MM.1S (cell line): Measurements from ENCODE around the gene SLC37A1.

Experiments used
- DNase-seq: peaks from one replicate; pipeline ENCODE4 v3.0.0-alpha.2; 2015
- H2AFZ ChIP-seq: fragments of 300-600 bp; sonication (generic); 2 replicates; pipeline ENCODE4 v1.6.0; 2016; ENCODE audit warnings: antibody characterized with exemption, low read length
- H3F3A ChIP-seq: fragments of 300-600 bp; sonication (generic); 2 replicates; pipeline ENCODE4 v1.6.1; 2016; ENCODE audit warnings: mild to moderate bottlenecking, antibody characterized with exemption, low read length, moderate library complexity, mixed read lengths; ENCODE audit not compliant: insufficient read depth
- H3K27ac ChIP-seq: fragments of 300-600 bp; sonication (generic); 2 replicates; pipeline ENCODE4 v1.5.1; 2016; ENCODE audit warnings: mild to moderate bottlenecking, low read length
- H3K27me3 ChIP-seq: fragments of 300-600 bp; sonication (generic); replicated peaks from 2 replicates; pipeline ENCODE4 v1.6.0; 2016; ENCODE audit warnings: low read length; ENCODE audit not compliant: insufficient read depth
- H3K36me3 ChIP-seq: fragments of 300-600 bp; sonication (generic); replicated peaks from 2 replicates; pipeline ENCODE4 v1.6.1; 2016; ENCODE audit warnings: mild to moderate bottlenecking, low read length, mixed read lengths; ENCODE audit not compliant: insufficient read depth
- H3K4me1 ChIP-seq: fragments of 300-600 bp; sonication (generic); 2 replicates; pipeline ENCODE4 v1.6.1; 2016; ENCODE audit warnings: low read length, mixed read lengths
- H3K4me2 ChIP-seq: fragments of 300-600 bp; sonication (generic); 2 replicates; pipeline ENCODE4 v1.6.0; 2016; ENCODE audit warnings: low read depth, low read length
- H3K4me3 ChIP-seq: fragments of 300-600 bp; sonication (generic); 2 replicates; pipeline ENCODE4 v1.5.1; 2016; ENCODE audit warnings: low read length, mixed read lengths
- H3K79me2 ChIP-seq: fragments of 300-600 bp; sonication (generic); 2 replicates; pipeline ENCODE4 v1.6.1; 2016; ENCODE audit warnings: mixed run types, low read length, mixed read lengths
- H3K9ac ChIP-seq: fragments of 300-600 bp; sonication (generic); 2 replicates; pipeline ENCODE4 v1.6.1; 2016; ENCODE audit warnings: low read length, mixed read lengths
- H3K9me2 ChIP-seq: fragments of 300-600 bp; sonication (generic); replicated peaks from 2 replicates; pipeline ENCODE4 v1.6.1; 2016; ENCODE audit warnings: mild to moderate bottlenecking, low read length, mixed read lengths; ENCODE audit not compliant: insufficient read depth
- H3K9me3 ChIP-seq: fragments of 300-600 bp; sonication (generic); replicated peaks from 2 replicates; pipeline ENCODE4 v1.6.1; 2016; ENCODE audit warnings: mild to moderate bottlenecking, low read length, mixed read lengths; ENCODE audit not compliant: insufficient read depth
- H4K20me1 ChIP-seq: fragments of 300-600 bp; sonication (generic); 2 replicates; pipeline ENCODE4 v1.6.1; 2016; ENCODE audit warnings: mild to moderate bottlenecking, low read length, moderate library complexity, mixed read lengths; ENCODE audit not compliant: insufficient read depth
- CTCF ChIP-seq: fragments of 300-600 bp; sonication (generic); IDR thresholded peaks from 2 replicates; pipeline ENCODE4 v1.5.1; 2016; ENCODE audit warnings: antibody characterized with exemption, low read length, mixed read lengths
- EZH2 ChIP-seq: fragments of 300-600 bp; sonication (generic); optimal IDR thresholded peaks from 2 replicates; pipeline ENCODE3; 2017; ENCODE audit warnings: low read depth, mild to moderate bottlenecking, antibody characterized with exemption, low read length, mixed read lengths
- EZH2phosphoT487 ChIP-seq: fragments of 300-600 bp; sonication (generic); IDR thresholded peaks from 2 replicates; pipeline ENCODE4 v1.6.1; 2018; ENCODE audit warnings: antibody characterized with exemption, low read length

SLC37A1 gene

GRCh38 chr21:42597487-42598158, 84.0 kb downstream of the SLC37A1 start:
- Histone ChIP-seq H3K79me2 (no peaks in the 10 kb centered on the region), H3K9me3 (no peaks in the 10 kb centered on the region), H3F3A (no peaks in the 10 kb centered on the region), H3K27ac (no peak overlapping the region), H3K27me3 (peaks cover 97% of the 10 kb centered on the region), H3K9ac (no peak overlapping the region), H2AFZ (no peak overlapping the region), H3K4me2 (no peak overlapping the region), H3K36me3 (no peaks in the 10 kb centered on the region), H3K9me2 (no peaks in the 10 kb centered on the region), H3K4me1 (no peaks in the 10 kb centered on the region), H3K4me3 (no peak overlapping the region), H4K20me1 (no peaks in the 10 kb centered on the region)
- TF ChIP-seq EZH2 (no peak), CTCF (no peak), EZH2phosphoT487 (no peak)
- DNase-seq: no peak

- H4K20me1 ChIP-seq: no peaks in the 10 kb centered on the region
- H3K27me3 ChIP-seq: peaks cover 98% of the 10 kb centered on the region
- H3K4me3 ChIP-seq: no peak overlapping the region
- H3K9ac ChIP-seq: no peak overlapping the region
- no peaks in the 10 kb centered on the region for H3K4me1 ChIP-seq
- no peaks in the 10 kb centered on the region for H3K9me2 ChIP-seq
- H3K79me2 ChIP-seq: no peaks in the 10 kb centered on the region
- DNase-seq: no peak
- no peak overlapping the region for H3K27ac ChIP-seq
- no peaks in the 10 kb centered on the region for H3F3A ChIP-seq
- TF ChIP-seq CTCF: no peak
- no peak for TF ChIP-seq EZH2
- no peak for TF ChIP-seq EZH2phosphoT487
- H2AFZ ChIP-seq: no peak overlapping the region
- H3K36me3 ChIP-seq: no peaks in the 10 kb centered on the region
- no peaks in the 10 kb centered on the region for H3K9me3 ChIP-seq
- no peak overlapping the region for H3K4me2 ChIP-seq
These were observed 84.6 kb downstream of the SLC37A1 start for GRCh38 chr21:42598159-42598735.

GRCh38 chr21:42599486-42599885, 85.8 kb downstream of the SLC37A1 start:
- H3K79me2 ChIP-seq: no peaks in the 10 kb centered on the region
- TF ChIP-seq EZH2 (no peak), CTCF (no peak), EZH2phosphoT487 (no peak)
- no peaks in the 10 kb centered on the region for H3K9me2 ChIP-seq
- no peak for DNase-seq
- H3K9ac ChIP-seq: no peak overlapping the region
- H3K4me1 ChIP-seq: no peaks in the 10 kb centered on the region
- no peaks in the 10 kb centered on the region for H3K36me3 ChIP-seq
- peaks cover 96% of the 10 kb centered on the region for H3K27me3 ChIP-seq
- H4K20me1 ChIP-seq: no peaks in the 10 kb centered on the region
- H2AFZ ChIP-seq: no peak overlapping the region
- H3K27ac ChIP-seq: no peak overlapping the region
- H3F3A ChIP-seq: no peaks in the 10 kb centered on the region
- no peaks in the 10 kb centered on the region for H3K9me3 ChIP-seq
- no peak overlapping the region for H3K4me2 ChIP-seq
- H3K4me3 ChIP-seq: no peak overlapping the region
